Measurements from ENCODE around the gene LTBP4.
A peak's percentile ranks its signal among the peaks of the same experiment; 100 is the strongest.

Gene LTBP4

DNA sequence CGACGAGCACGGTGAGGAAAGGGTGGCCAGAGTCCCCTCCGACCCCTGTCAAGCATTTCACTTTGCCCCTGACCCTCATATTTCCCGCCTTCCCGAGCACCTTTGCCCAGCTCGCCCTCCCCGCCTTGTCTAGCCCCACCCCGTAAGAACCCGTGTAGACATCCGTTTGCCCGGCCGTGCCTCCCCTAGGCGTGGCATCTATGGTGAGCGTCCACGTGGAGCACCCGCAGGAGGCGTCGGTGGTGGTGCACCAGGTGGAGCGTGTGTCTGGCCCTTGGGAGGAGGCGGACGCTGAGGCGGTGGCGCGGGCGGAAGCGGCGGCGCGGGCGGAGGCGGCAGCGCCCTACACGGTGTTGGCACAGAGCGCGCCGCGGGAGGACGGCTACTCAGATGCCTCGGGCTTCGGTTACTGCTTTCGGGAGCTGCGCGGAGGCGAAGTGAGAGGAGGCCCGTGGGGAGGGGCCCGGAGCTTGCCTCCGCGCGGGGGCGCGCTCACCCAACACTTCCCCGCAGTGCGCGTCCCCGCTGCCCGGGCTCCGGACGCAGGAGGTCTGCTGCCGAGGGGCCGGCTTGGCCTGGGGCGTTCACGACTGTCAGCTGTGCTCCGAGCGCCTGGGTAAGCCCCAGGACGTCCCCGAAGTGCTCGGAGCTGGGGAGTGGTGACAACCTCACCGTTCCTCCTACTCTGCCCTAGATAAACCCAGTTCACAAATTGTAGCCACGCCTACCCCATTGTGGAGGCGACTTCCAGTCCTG, 4.2 kb downstream of the LTBP4 start:
- Histone ChIP-seq H4K20me1 (ENCODE audit: control insufficient read depth, insufficient read depth, low read depth, low read length) (peaks cover 6% of the 10 kb centered on the region; the same call in 1 of the 2 replicates), H3K36me3 (ENCODE audit: control insufficient read depth, low read length) (no peaks in the 10 kb centered on the region), H3K4me3 (ENCODE audit: low read length) (peak overlapping the region; percentile 71), H3K9me3 (ENCODE audit: control insufficient read depth, insufficient read depth, low read length) (no peaks in the 10 kb centered on the region), H3K79me2 (ENCODE audit: control insufficient read depth, low read length) (no peaks in the 10 kb centered on the region), H3K9me2 (replicated peaks; ENCODE audit: control insufficient read depth, low read length) (no peaks in the 10 kb centered on the region), H3F3A (ENCODE audit: control insufficient read depth, insufficient read depth) (peaks cover 14% of the 10 kb centered on the region), H3K27me3 (ENCODE audit: control insufficient read depth, low read length) (peaks cover 23% of the 10 kb centered on the region), H3K4me2 (ENCODE audit: low read length) (peak overlapping the region; percentile 90), H3K27ac (ENCODE audit: low read depth, low read length) (peak overlapping the region; percentile 22; the same call in 1 of the 2 replicates), H3K4me1 (ENCODE audit: control insufficient read depth, low read length) (peaks cover 72% of the 10 kb centered on the region)
- TF ChIP-seq, protein P1, sequence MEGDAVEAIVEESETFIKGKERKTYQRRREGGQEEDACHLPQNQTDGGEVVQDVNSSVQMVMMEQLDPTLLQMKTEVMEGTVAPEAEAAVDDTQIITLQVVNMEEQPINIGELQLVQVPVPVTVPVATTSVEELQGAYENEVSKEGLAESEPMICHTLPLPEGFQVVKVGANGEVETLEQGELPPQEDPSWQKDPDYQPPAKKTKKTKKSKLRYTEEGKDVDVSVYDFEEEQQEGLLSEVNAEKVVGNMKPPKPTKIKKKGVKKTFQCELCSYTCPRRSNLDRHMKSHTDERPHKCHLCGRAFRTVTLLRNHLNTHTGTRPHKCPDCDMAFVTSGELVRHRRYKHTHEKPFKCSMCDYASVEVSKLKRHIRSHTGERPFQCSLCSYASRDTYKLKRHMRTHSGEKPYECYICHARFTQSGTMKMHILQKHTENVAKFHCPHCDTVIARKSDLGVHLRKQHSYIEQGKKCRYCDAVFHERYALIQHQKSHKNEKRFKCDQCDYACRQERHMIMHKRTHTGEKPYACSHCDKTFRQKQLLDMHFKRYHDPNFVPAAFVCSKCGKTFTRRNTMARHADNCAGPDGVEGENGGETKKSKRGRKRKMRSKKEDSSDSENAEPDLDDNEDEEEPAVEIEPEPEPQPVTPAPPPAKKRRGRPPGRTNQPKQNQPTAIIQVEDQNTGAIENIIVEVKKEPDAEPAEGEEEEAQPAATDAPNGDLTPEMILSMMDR (IDR thresholded peaks at IDR 0.05; ENCODE audit: low read depth, low read length, poor library complexity, severe bottlenecking): peak; percentile 35
- no peak for TF ChIP-seq EZH2phosphoT487 (IDR thresholded peaks at IDR 0.05; ENCODE audit: borderline replicate concordance, low read length)

DNA sequence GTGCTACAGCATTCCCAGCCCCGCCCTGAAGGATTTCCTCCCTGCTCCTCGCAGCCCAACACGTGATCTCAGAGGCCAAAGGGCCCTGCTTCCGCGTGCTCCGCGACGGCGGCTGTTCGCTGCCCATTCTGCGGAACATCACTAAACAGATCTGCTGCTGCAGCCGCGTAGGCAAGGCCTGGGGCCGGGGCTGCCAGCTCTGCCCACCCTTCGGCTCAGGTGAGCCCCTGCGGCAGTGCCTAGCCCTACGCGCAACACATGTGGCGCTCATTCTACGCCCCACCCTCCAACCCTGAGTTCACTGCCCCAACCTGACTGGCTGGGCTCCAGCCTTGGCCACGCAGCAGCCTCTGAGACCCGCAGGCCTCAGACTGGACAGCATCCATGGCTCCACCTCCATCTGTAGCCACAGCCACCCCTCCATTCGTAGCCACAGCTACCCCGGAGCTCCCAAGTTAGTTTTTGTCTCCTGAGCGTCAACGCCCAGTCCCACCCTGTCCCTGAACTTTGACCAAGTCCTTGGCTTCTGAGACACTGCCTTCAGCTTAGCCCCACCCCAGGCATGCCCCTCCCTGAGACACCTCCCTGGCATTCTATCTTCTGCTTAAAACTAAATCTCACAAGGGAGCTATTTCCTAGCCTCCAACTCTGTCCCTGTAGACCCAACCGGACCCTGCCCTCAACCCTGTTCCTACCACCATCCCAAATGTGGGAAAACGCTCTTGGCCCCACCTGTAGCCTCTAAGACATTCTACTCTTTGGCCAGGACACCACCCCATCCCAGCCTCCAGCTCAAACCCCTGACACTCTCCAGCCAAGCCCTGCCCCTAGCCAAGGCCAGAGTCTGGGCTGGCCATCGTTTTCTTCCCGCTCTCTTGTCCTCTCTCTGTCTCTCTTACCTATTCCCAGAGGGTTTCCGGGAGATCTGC, 6.4 kb downstream of the LTBP4 start:
- H3K9me3 ChIP-seq (ENCODE audit: control insufficient read depth, insufficient read depth, low read length): no peaks in the 10 kb centered on the region
- H3K27ac ChIP-seq (ENCODE audit: low read depth, low read length): no peak overlapping the region
- H3K27me3 ChIP-seq (ENCODE audit: control insufficient read depth, low read length): peaks cover 10% of the 10 kb centered on the region
- no peak overlapping the region for H3K4me2 ChIP-seq (ENCODE audit: low read length)
- no peaks in the 10 kb centered on the region for H3K79me2 ChIP-seq (ENCODE audit: control insufficient read depth, low read length)
- TF ChIP-seq, protein P1 (IDR thresholded peaks at IDR 0.05; ENCODE audit: low read depth, low read length, poor library complexity, severe bottlenecking): no peak
- TF ChIP-seq EZH2phosphoT487 (IDR thresholded peaks at IDR 0.05; ENCODE audit: borderline replicate concordance, low read length): no peak
- H3K4me3 ChIP-seq (ENCODE audit: low read length): no peak overlapping the region
- peaks cover 58% of the 10 kb centered on the region for H3K4me1 ChIP-seq (ENCODE audit: control insufficient read depth, low read length)
- no peaks in the 10 kb centered on the region for H3K36me3 ChIP-seq (ENCODE audit: control insufficient read depth, low read length)
- peaks cover 6% of the 10 kb centered on the region; the same call in 1 of the 2 replicates for H4K20me1 ChIP-seq (ENCODE audit: control insufficient read depth, insufficient read depth, low read depth, low read length)
- H3K9me2 ChIP-seq (replicated peaks; ENCODE audit: control insufficient read depth, low read length): no peaks in the 10 kb centered on the region
- H3F3A ChIP-seq (ENCODE audit: control insufficient read depth, insufficient read depth): peaks cover 18% of the 10 kb centered on the region

DNA sequence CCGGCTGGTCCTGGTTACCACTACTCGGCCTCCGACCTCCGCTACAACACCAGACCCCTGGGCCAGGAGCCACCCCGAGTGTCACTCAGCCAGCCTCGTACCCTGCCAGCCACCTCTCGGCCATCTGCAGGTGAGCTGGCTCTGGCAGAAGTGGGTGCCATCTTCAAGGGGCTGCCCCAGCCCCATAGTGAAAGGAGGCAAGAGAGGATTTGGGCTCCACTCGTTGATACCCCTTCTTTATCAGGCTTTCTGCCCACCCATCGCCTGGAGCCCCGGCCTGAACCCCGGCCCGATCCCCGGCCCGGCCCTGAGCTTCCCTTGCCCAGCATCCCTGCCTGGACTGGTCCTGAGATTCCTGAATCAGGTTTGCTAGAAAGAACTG, 7.1 kb downstream of the LTBP4 start:
- Histone ChIP-seq H3K4me3 (ENCODE audit: low read length) (no peak overlapping the region), H3K9me3 (ENCODE audit: control insufficient read depth, insufficient read depth, low read length) (no peaks in the 10 kb centered on the region), H3K4me2 (ENCODE audit: low read length) (no peak overlapping the region), H4K20me1 (ENCODE audit: control insufficient read depth, insufficient read depth, low read depth, low read length) (0 out of 2 replicates have a peak, but pooled peaks cover under 1% of the 10 kb centered on the region), H3K79me2 (ENCODE audit: control insufficient read depth, low read length) (no peaks in the 10 kb centered on the region), H3K9me2 (replicated peaks; ENCODE audit: control insufficient read depth, low read length) (no peaks in the 10 kb centered on the region), H3K4me1 (ENCODE audit: control insufficient read depth, low read length) (peaks cover 57% of the 10 kb centered on the region), H3K27me3 (ENCODE audit: control insufficient read depth, low read length) (peaks cover 4% of the 10 kb centered on the region; the same call in 1 of the 2 replicates), H3K27ac (ENCODE audit: low read depth, low read length) (no peak overlapping the region), H3F3A (ENCODE audit: control insufficient read depth, insufficient read depth) (peaks cover 13% of the 10 kb centered on the region), H3K36me3 (ENCODE audit: control insufficient read depth, low read length) (no peaks in the 10 kb centered on the region)
- no peak for TF ChIP-seq EZH2phosphoT487 (IDR thresholded peaks at IDR 0.05; ENCODE audit: borderline replicate concordance, low read length)
- TF ChIP-seq, protein P1 (IDR thresholded peaks at IDR 0.05; ENCODE audit: low read depth, low read length, poor library complexity, severe bottlenecking): no peak
